Mucosa of stomach (tissue), 1 donor: ENCODE data around the gene TLCD2.
"Not testable (repeated sequence)": the region's sequence is repeated elsewhere in the genome, so short reads cannot be mapped to it uniquely, and the experiment has no call there.

ENCODE experiments used
- H3K27me3 ChIP-seq: one replicate; pipeline ENCODE4 v1.7.0; 2013; ENCODE audit warnings: mild to moderate bottlenecking, low read length; ENCODE audit not compliant: control insufficient read depth, insufficient read depth
- H3K36me3 ChIP-seq: one replicate; pipeline ENCODE4 v1.7.0; 2013; ENCODE audit warnings: low read length; ENCODE audit not compliant: control insufficient read depth, insufficient read depth
- H3K4me1 ChIP-seq: one replicate; pipeline ENCODE4 v1.7.0; 2013; ENCODE audit warnings: mild to moderate bottlenecking, low read length; ENCODE audit not compliant: control insufficient read depth, insufficient read depth
- H3K4me3 ChIP-seq: one replicate; pipeline ENCODE4 v1.7.0; 2013; ENCODE audit warnings: low read length
- H3K9ac ChIP-seq: one replicate; pipeline ENCODE4 v1.7.0; 2013; ENCODE audit warnings: mild to moderate bottlenecking, low read length, moderate library complexity
- H3K9me3 ChIP-seq: one replicate; pipeline ENCODE4 v1.7.0; 2013; ENCODE audit warnings: mild to moderate bottlenecking, low read length, moderate library complexity; ENCODE audit not compliant: control insufficient read depth
- donor health status: Pancreatic carcinoma.

TLCD2 gene

DNA sequence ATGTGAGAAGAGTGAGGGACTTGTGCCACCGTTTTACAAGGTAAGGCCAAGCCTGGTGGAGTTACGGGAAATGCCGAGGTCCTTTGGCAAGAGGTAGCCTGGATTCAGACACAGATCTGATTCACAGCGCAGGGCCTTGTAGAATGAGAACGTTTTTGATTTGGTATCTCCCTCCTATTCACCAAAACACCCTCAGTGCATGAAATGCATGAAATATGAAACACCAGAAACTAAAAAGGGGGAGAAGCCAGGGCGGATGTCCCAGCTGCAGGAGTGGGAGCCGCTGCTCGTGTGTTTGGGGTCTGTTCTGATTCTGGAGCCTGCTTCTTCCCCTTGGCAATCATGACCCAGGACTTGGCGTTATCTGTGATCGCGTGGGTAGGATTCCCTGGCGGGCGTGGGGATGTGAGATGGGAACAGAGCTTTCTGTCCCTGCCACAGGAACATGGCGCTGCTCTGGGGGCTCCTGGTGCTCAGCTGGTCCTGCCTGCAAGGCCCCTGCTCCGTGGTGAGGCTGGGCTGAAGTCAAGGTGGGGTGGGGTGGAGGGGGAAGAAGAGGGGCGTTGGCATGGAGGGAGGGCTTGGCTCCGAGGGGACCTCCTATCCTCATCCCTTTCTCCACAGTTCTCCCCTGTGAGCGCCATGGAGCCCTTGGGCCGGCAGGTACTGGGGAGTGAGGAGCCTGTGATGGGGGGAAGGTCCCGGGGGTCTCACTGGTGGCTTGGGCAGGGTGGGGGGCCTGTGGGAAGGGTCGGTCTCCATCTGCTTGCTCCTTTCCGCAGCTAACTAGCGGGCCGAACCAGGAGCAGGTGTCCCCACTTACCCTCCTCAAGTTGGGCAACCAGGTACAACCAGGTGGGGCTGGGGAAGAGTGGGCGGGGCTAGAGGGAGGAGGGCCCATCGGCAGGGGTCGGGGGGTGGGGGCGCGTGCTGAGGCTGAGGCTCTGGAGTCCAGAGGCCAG, 34.7 kb upstream of the TLCD2 start:
- Histone ChIP-seq H3K9ac (no peak overlapping the region), H3K4me1 (peaks cover 6% of the 10 kb centered on the region), H3K9me3 (no peaks in the 10 kb centered on the region), H3K27me3 (no peaks in the 10 kb centered on the region), H3K36me3 (no peaks in the 10 kb centered on the region), H3K4me3 (no peak overlapping the region)

DNA sequence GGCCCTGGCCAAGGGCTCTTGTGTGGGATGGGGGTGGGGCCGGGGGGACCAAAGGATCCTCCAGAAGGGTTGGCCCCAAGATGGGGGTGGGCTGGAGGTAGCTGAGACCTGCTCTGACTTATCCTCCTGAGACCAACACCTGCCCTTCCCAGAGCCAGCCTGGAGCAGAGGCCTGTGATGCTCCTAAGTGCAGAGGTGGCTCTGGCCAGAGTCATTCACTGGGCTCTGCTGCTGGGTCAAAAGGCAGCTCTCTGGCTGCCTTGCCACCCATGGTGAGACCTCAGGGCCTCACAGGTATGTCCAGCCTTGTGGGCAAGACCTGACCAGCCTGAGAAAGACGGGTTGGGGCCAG, 32.9 kb upstream of the TLCD2 start:
- H3K4me1 ChIP-seq, result peaks cover 6% of the 10 kb centered on the region
- H3K9me3 ChIP-seq, result no peaks in the 10 kb centered on the region
- no peak overlapping the region for H3K4me3 ChIP-seq
- no peak overlapping the region for H3K9ac ChIP-seq
- H3K36me3 ChIP-seq, result no peaks in the 10 kb centered on the region
- H3K27me3 ChIP-seq, result no peaks in the 10 kb centered on the region

- Histone ChIP-seq H3K9me3 (no peaks in the 10 kb centered on the region), H3K36me3 (no peaks in the 10 kb centered on the region), H3K27me3 (no peaks in the 10 kb centered on the region), H3K4me3 (no peak within 1 kb of the TSS), H3K9ac (no peak within 1 kb of the TSS), H3K4me1 (peaks cover 6% of the 10 kb centered on the region)
These were observed 32.4 kb upstream of the TLCD2 start, which contains the start of gene SERPINF2 for GRCh38 chr17:1742371-1743087. Gene SERPINF2, plus strand, starts transcription at chr17:1742871. Its CDS starts 2,125 bp downstream, at chr17:1744996.

DNA sequence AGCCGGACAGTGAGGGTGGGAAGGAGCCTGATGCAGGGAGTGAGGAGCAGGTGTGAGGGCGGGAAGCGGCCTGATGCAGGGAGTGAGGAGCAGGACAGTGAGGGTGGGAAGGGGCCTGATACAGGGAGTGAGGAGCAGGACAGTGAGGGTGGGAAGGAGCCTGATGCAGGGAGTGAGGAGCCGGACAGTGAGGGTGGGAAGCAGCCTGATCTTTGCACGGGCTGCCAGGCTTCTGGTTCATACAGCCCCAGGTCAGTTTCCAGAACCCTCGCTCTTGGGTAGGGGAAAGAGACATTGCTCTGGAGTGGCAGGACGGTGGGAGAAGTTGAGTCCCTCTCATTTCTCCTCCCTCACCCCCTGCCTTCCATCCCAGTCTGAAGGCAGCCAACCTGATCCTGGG, 31.7 kb upstream of the TLCD2 start:
- not testable (repeated sequence) for H3K36me3 ChIP-seq, H3K9me3 ChIP-seq, H3K9ac ChIP-seq, H3K27me3 ChIP-seq, H3K4me1 ChIP-seq, H3K4me3 ChIP-seq

DNA sequence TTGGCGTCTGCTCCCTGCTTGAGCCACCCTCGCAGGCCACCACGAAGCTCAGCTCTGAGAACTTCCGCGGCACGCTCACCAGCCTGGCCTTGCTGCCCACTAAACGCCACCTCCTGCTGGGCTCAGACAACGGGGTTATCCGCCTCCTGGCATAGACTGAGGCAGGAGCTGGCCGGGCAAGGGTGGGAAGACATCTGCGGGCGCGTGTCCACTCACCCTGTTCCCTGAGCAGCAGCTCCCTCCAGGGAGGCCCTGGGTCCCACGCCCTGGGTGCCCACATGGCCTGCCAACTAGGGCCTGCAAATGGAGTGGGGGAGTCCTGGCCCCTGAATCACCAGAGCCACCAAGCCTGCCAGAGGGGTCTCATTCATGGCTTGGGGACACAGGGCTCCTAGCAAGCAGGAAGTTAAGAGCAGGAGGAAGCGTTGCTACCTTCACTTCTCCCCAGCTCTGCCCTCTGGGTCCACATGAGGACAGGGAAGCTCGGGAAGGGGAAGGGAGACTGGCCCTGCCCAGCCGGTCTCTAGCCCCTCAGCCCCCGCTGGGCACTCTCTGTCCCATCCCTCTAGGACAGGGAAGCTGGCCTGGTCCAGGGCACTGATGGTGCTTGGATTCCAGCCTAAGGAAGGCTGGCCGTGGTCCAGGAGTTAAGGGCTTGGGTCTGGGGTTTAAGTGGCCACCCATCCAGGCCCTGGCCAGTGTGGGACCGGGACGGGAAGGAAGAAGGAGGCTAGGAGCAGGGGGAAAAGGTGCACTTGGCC, 27.5 kb upstream of the TLCD2 start:
- no peaks in the 10 kb centered on the region for H3K9me3 ChIP-seq
- no peaks in the 10 kb centered on the region for H3K36me3 ChIP-seq
- H3K27me3 ChIP-seq, result no peaks in the 10 kb centered on the region
- H3K9ac ChIP-seq, result no peak overlapping the region
- no peaks in the 10 kb centered on the region for H3K4me1 ChIP-seq
- no peak overlapping the region for H3K4me3 ChIP-seq

DNA sequence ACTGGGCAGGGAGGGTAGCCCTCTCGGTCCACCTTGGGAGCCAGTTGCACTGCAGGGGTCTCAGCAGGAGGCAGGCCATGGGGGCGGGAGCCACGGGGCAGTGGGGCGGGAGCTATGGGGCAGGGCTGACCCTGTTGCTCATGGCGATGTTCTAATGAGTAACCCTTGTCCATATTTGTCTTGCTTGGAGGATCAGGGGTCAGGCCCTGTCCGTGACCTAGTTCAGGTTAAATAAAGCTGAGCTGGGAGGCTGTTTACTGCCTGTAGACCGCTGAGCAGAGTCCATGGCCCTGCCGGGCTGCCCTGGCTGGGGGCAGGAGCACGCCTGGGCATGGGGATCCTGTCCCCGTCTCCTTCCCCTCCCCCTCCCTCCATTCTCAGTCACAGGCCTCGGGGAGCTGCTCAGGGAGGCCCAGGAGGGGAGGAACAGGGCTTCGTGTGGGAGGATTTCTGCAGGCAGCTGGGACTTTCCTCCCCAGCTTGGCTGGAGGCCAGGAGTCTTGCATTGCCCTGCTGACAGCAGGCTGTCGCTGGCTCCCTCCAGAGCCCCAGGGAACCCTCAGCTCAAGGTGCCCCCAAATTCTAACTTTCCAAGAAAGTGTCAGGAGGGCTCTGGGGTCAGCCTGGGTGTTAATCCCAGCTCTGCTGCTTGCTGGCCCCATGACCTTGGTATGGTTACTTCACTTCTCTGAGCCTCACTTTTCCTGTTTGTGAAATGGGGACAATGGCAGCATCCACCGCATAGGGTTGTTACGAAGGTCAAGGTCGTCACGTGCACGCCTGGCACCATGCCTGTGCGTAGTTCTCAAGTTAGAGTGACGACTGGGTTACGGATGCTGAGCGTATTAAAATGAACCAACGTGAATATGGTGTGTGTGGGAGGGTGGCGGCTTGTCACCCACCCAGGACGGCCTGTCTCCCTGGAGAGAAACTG, 26.4 kb upstream of the TLCD2 start:
- H3K36me3 ChIP-seq, result no peaks in the 10 kb centered on the region
- no peak overlapping the region for H3K4me3 ChIP-seq
- no peaks in the 10 kb centered on the region for H3K9me3 ChIP-seq
- no peaks in the 10 kb centered on the region for H3K27me3 ChIP-seq
- no peaks in the 10 kb centered on the region for H3K4me1 ChIP-seq
- no peak overlapping the region for H3K9ac ChIP-seq

DNA sequence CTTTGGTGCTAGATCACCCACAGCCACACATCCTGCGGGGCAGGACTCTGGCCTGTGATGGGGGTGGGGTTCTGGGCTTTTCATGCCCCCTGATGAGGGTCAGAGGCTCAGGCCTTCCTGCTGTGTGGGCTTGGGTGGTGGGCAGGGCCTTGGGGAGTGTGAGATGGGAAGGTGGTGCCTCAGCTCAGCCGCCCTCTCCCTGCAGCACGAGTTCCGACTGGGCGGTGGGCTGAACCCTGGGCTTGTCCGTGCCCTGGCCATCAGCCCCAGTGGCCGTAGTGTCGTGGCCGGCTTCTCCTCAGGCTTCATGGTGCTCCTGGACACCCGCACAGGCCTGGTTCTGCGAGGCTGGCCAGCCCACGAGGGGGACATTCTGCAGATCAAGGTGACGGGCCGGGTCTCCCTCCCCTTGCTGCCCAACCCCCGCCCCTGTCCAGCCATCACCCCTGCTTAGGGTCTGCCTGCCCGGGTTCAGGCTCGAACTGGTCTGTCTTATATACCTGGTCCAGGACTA, 25.7 kb upstream of the TLCD2 start:
- no peak overlapping the region for H3K4me3 ChIP-seq
- no peaks in the 10 kb centered on the region for H3K36me3 ChIP-seq
- no peaks in the 10 kb centered on the region for H3K4me1 ChIP-seq

DNA sequence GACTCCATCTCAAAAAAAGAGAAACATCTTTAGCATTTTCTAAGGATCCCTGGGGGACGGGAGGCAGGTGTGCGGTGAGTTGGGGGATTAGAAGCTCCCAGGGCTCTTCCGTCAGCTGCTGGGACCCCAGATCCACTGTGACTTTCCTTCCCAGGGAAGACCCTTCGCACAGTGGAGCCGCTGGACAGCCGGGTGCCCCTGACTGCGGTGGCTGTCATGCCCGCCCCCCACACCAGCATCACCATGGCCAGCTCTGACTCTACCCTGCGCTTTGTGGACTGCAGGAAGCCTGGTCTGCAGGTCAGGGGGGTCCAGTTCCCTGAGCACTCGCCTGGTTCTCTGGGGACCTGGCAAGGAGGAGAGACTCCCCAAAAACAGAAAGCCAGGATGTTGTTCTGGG, 25.2 kb upstream of the TLCD2 start:
- no peak overlapping the region for H3K9ac ChIP-seq
- H3K4me3 ChIP-seq, result no peak overlapping the region
- H3K36me3 ChIP-seq, result no peaks in the 10 kb centered on the region
- H3K27me3 ChIP-seq, result no peaks in the 10 kb centered on the region
- H3K4me1 ChIP-seq, result no peaks in the 10 kb centered on the region
- no peaks in the 10 kb centered on the region for H3K9me3 ChIP-seq

More for the DNA sequence above, 25.7 kb upstream of the TLCD2 start:
- Histone ChIP-seq H3K9ac (no peak overlapping the region), H3K9me3 (no peaks in the 10 kb centered on the region), H3K27me3 (no peaks in the 10 kb centered on the region)

DNA sequence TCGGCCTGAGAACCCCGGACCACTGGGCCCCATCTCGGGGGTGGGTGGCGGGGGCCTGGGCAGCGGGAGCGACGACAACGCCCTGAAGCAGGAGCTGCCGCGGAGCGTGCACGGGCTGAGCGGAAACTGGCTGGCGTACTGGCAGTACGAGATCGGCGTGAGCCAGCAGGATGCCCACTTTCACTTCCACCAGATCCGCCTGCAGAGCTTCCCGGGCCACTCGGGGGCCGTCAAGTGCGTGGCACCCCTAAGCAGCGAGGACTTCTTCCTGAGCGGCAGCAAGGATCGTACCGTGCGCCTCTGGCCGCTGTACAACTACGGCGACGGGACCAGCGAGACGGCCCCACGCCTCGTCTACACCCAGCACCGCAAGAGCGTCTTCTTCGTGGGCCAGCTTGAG, 23.6 kb upstream of the TLCD2 start:
- Histone ChIP-seq H3K36me3 (no peaks in the 10 kb centered on the region), H3K9ac (no peak overlapping the region), H3K9me3 (no peaks in the 10 kb centered on the region), H3K4me1 (no peaks in the 10 kb centered on the region), H3K4me3 (no peak overlapping the region), H3K27me3 (no peaks in the 10 kb centered on the region)

DNA sequence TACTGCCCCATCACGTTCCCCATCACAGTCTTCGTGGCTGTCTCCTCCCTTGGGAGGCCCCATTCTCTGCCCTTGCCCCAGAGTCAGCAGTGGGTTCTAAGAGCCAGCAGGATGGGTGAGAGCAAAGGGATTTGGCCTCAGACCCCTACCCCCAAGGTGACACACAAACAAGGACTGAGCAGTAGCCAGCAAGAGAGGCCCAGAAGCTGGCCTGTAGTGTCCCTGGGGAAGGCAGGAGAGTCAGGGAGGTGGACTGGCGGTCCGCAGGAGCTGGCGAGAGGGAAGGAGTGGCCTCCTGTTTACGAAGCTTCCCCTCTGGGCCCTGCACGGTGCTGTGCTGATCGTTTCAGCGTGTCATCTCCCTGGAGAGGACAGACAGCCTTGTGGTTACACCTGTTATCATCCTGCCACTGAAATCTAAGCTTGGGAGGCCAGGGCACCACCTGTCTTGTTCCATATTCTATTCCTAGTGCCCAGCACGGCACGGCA, 22.7 kb upstream of the TLCD2 start:
- H3K36me3 ChIP-seq, result no peaks in the 10 kb centered on the region
- no peaks in the 10 kb centered on the region for H3K27me3 ChIP-seq
- H3K4me3 ChIP-seq, result no peak overlapping the region
- H3K9ac ChIP-seq, result no peak overlapping the region
- no peaks in the 10 kb centered on the region for H3K4me1 ChIP-seq
- H3K9me3 ChIP-seq, result no peaks in the 10 kb centered on the region

DNA sequence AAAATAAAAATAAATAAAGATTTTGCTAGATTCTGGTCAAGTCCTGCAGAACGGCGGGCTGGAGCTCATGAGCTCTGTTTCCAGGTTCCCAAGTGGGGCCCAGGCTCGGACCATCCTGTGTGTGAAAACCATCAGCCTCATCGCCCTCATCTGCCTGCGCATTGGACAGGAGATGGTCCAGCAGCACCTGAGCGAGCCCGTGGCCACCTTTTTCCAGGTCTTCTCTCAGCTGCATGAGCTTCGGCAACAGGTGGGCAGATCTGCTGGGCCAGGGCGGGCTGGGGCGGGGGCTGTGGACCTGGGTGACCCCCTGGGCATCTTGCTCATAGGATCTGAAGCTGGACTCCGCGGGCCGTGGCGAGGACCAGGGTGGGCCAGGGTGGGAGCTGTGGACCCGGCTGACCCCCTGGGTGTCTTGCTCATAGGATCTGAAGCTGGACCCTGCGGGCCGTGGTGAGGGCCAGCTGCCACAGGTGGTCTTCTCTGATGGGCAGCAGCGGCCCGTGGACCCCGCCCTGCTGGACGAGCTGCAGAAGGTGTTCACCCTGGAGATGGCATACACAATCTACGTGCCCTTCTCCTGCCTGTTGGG, 22.2 kb upstream of the TLCD2 start:
- Histone ChIP-seq H3K9me3 (no peaks in the 10 kb centered on the region), H3K9ac (no peak overlapping the region), H3K4me1 (no peaks in the 10 kb centered on the region), H3K27me3 (no peaks in the 10 kb centered on the region), H3K4me3 (no peak overlapping the region), H3K36me3 (no peaks in the 10 kb centered on the region)
